ENCODE results near the gene MB21D2.

Gene MB21D2

DNA sequence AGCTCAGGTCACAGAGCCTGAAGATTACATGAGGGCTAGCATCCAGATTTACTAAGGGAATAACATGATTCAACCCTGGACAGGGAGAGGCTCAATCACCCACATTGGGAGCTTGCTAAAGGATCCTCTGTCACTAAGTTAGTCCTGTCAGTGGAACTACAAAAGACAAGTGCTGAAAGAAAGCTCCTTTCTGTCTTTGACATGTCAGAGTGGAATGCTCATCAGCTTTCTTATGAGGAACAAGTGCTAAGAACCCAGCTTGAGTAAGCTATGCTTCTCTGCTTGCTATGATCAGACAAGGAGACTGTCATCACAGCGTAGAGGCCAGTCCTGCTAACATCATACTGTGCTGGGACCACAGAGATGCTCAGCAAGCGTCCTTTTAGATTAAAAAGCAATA lies 74.5 kb downstream of the MB21D2 start:
- H3K4me3 ChIP-seq (ENCODE audit: low read length, poor library complexity, severe bottlenecking): no peak overlapping the region
- no peak overlapping the region for H3K9ac ChIP-seq (ENCODE audit: low read depth, low read length, poor library complexity, severe bottlenecking)
- H3K36me3 ChIP-seq (ENCODE audit: insufficient read depth, low read length): no peaks in the 10 kb centered on the region
- H2AFZ ChIP-seq (ENCODE audit: low read length): no peak overlapping the region
- TF ChIP-seq EZH2phosphoT487 (IDR thresholded peaks at IDR 0.05; ENCODE audit: borderline replicate concordance): no peak
- TF ChIP-seq, protein P1, sequence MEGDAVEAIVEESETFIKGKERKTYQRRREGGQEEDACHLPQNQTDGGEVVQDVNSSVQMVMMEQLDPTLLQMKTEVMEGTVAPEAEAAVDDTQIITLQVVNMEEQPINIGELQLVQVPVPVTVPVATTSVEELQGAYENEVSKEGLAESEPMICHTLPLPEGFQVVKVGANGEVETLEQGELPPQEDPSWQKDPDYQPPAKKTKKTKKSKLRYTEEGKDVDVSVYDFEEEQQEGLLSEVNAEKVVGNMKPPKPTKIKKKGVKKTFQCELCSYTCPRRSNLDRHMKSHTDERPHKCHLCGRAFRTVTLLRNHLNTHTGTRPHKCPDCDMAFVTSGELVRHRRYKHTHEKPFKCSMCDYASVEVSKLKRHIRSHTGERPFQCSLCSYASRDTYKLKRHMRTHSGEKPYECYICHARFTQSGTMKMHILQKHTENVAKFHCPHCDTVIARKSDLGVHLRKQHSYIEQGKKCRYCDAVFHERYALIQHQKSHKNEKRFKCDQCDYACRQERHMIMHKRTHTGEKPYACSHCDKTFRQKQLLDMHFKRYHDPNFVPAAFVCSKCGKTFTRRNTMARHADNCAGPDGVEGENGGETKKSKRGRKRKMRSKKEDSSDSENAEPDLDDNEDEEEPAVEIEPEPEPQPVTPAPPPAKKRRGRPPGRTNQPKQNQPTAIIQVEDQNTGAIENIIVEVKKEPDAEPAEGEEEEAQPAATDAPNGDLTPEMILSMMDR (conservative IDR thresholded peaks at IDR 0.05; ENCODE audit: low read length): no peak
- no peaks in the 10 kb centered on the region for H4K20me1 ChIP-seq (ENCODE audit: insufficient read depth, low read length, poor library complexity, severe bottlenecking)
- no peaks in the 10 kb centered on the region for H3K79me2 ChIP-seq (ENCODE audit: insufficient read depth, low read length)
- H3K9me3 ChIP-seq (ENCODE audit: insufficient read depth, low read depth, low read length): no peaks in the 10 kb centered on the region
- H3K4me1 ChIP-seq (ENCODE audit: insufficient read depth, low read length, poor library complexity, severe bottlenecking): peaks cover 1% of the 10 kb centered on the region
- no peaks in the 10 kb centered on the region for H3K9me2 ChIP-seq (replicated peaks; ENCODE audit: low read depth, low read length)
- H3K27me3 ChIP-seq (ENCODE audit: insufficient read depth, low read length, poor library complexity, severe bottlenecking): no peaks in the 10 kb centered on the region
- H3K4me2 ChIP-seq (ENCODE audit: low read depth, low read length, poor library complexity, severe bottlenecking): no peak overlapping the region
- H3F3A ChIP-seq (ENCODE audit: low read depth): no peaks in the 10 kb centered on the region

DNA sequence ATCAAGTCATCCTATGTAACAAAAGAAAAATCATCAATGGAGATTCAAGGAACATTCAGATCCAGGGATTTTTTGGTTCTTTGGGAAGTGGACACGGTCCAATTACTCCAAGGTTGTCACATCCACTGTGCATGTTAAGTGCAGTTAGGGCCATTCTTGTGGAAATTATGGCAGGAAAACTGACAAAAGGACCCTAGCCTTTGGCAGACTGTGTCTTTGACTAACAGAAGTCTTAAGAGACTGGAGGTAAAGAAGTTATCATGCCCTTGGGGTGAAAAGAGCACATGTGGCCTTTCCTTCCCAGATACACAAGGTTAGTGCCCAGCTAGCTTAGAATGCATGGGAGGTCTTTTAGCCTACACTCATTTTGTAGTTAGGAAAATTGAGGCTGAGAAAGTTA lies 74.9 kb downstream of the MB21D2 start:
- Histone ChIP-seq H3K36me3 (ENCODE audit: insufficient read depth, low read length) (no peaks in the 10 kb centered on the region), H4K20me1 (ENCODE audit: insufficient read depth, low read length, poor library complexity, severe bottlenecking) (no peaks in the 10 kb centered on the region), H3K9ac (ENCODE audit: low read depth, low read length, poor library complexity, severe bottlenecking) (no peak overlapping the region), H3F3A (ENCODE audit: low read depth) (no peaks in the 10 kb centered on the region), H3K9me2 (replicated peaks; ENCODE audit: low read depth, low read length) (no peaks in the 10 kb centered on the region), H3K9me3 (ENCODE audit: insufficient read depth, low read depth, low read length) (no peaks in the 10 kb centered on the region), H3K27me3 (ENCODE audit: insufficient read depth, low read length, poor library complexity, severe bottlenecking) (no peaks in the 10 kb centered on the region), H3K4me3 (ENCODE audit: low read length, poor library complexity, severe bottlenecking) (no peak overlapping the region), H2AFZ (ENCODE audit: low read length) (no peak overlapping the region), H3K79me2 (ENCODE audit: insufficient read depth, low read length) (no peaks in the 10 kb centered on the region), H3K4me1 (ENCODE audit: insufficient read depth, low read length, poor library complexity, severe bottlenecking) (peaks cover 6% of the 10 kb centered on the region), H3K4me2 (ENCODE audit: low read depth, low read length, poor library complexity, severe bottlenecking) (no peak overlapping the region)
- TF ChIP-seq, protein P1 (conservative IDR thresholded peaks at IDR 0.05; ENCODE audit: low read length): no peak
- TF ChIP-seq EZH2phosphoT487 (IDR thresholded peaks at IDR 0.05; ENCODE audit: borderline replicate concordance): no peak

DNA sequence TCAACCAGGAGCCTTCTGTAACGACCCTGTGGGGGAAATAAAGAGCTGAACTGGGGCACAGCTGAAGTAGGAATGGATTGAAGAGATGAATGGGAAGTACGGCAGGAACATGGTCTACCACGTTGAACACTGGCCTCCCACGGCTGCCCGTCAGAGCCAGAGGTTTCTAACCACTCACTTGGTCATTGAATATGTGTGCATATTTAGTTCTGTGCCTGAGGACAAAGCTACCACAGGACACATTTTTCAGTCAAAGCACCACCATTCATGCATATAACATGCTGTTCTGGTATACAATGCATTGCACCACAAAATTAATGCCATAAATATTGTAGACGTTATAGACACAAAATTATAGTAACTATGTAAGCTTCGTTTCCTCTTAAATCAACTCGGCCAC lies 75.5 kb downstream of the MB21D2 start:
- no peaks in the 10 kb centered on the region for H3K9me3 ChIP-seq (ENCODE audit: insufficient read depth, low read depth, low read length)
- H4K20me1 ChIP-seq (ENCODE audit: insufficient read depth, low read length, poor library complexity, severe bottlenecking): no peaks in the 10 kb centered on the region
- H3K9me2 ChIP-seq (replicated peaks; ENCODE audit: low read depth, low read length): no peaks in the 10 kb centered on the region
- TF ChIP-seq EZH2phosphoT487 (IDR thresholded peaks at IDR 0.05; ENCODE audit: borderline replicate concordance): no peak
- TF ChIP-seq, protein P1 (conservative IDR thresholded peaks at IDR 0.05; ENCODE audit: low read length): no peak
- H3K79me2 ChIP-seq (ENCODE audit: insufficient read depth, low read length): no peaks in the 10 kb centered on the region
- no peak overlapping the region for H3K4me2 ChIP-seq (ENCODE audit: low read depth, low read length, poor library complexity, severe bottlenecking)
- no peaks in the 10 kb centered on the region for H3K36me3 ChIP-seq (ENCODE audit: insufficient read depth, low read length)
- no peaks in the 10 kb centered on the region for H3F3A ChIP-seq (ENCODE audit: low read depth)
- H3K27me3 ChIP-seq (ENCODE audit: insufficient read depth, low read length, poor library complexity, severe bottlenecking): no peaks in the 10 kb centered on the region
- H2AFZ ChIP-seq (ENCODE audit: low read length): no peak overlapping the region
- peaks cover 11% of the 10 kb centered on the region for H3K4me1 ChIP-seq (ENCODE audit: insufficient read depth, low read length, poor library complexity, severe bottlenecking)
- H3K9ac ChIP-seq (ENCODE audit: low read depth, low read length, poor library complexity, severe bottlenecking): no peak overlapping the region
- no peak overlapping the region for H3K4me3 ChIP-seq (ENCODE audit: low read length, poor library complexity, severe bottlenecking)

Measured in Loucy (cell line).